Spleen (tissue), 11 donors: ENCODE data around the gene MPP2. TPM values are rescaled to one million over a fixed set of nuclear protein-coding genes. Genes with fewer than 3 reads are reported as not detected.

Experiments
- DNase-seq: peaks from one replicate; pipeline ENCODE4 v3.0.0-alpha.2; 2020
- H3K27ac ChIP-seq, 8 donors: fragments of 200-600 bp; sonication (generic) in 7 of 8; 1 replicate in 4 of 8; 2 replicates in 4 of 8; pipeline versions ENCODE4 v1.5.0 to v1.8.0; 2016 to 2021; ENCODE audit warnings: inconsistent platforms in 4 of 8, mild to moderate bottlenecking in 4 of 8, moderate library complexity in 1 of 8
- H3K27me3 ChIP-seq, 7 donors: fragments of 200-600 bp; sonication (generic) in 6 of 7; replicated peaks in 1 of 7; 1 replicate in 4 of 7; 2 replicates in 3 of 7; pipeline versions ENCODE4 v1.5.0 to v1.8.0; 2016 to 2021; ENCODE audit warnings: inconsistent platforms in 3 of 7, mild to moderate bottlenecking in 1 of 7
- H3K36me3 ChIP-seq, 6 donors: fragments of 200-600 bp; sonication (generic) in 5 of 6; 1 replicate in 4 of 6; 2 replicates in 2 of 6; pipeline versions ENCODE4 v1.5.0 to v1.8.0; 2016 to 2021; ENCODE audit warnings: inconsistent platforms in 2 of 6
- H3K4me1 ChIP-seq, 6 donors: fragments of 200-600 bp; sonication (generic) in 5 of 6; 1 replicate in 3 of 6; 2 replicates in 3 of 6; pipeline versions ENCODE4 v1.5.0 to v1.8.0; 2016 to 2021; ENCODE audit warnings: inconsistent platforms in 3 of 6
- H3K4me3 ChIP-seq, 8 donors: fragments of 200-600 bp; sonication (generic) in 7 of 8; 1 replicate in 4 of 8; 2 replicates in 4 of 8; pipeline versions ENCODE4 v1.5.0 to v1.8.0; 2016 to 2021; ENCODE audit warnings: inconsistent platforms in 4 of 8, mild to moderate bottlenecking in 4 of 8, moderate library complexity in 2 of 8
- H3K9me3 ChIP-seq, 8 donors: fragments of 200-600 bp; sonication (generic) in 7 of 8; 1 replicate in 4 of 8; 2 replicates in 4 of 8; pipeline versions ENCODE4 v1.5.0 to v1.8.0; 2016 to 2021; ENCODE audit warnings: inconsistent platforms in 4 of 8
- POLR2A ChIP-seq, 3 donors: fragments of 450-650 bp; IDR thresholded peaks; one replicate each; pipeline ENCODE4 v1.5.1; 2017; ENCODE audit warnings: antibody characterized with exemption in 3 of 3, mild to moderate bottlenecking in 1 of 3
- POLR2AphosphoS5 ChIP-seq, 3 donors: sonication (generic); formaldehyde crosslinking; IDR thresholded peaks; one replicate each; pipeline ENCODE4 v1.5.1; 2017; ENCODE audit warnings: antibody characterized with exemption in 3 of 3
- WGBS, 5 donors: extraction: QIAGEN DNeasy Blood & Tissue Kit in 3 of 5; methylation state at CpG; one replicate each; pipeline versions ENCODE4 v1.1.5 to v1.1.7; 2013 to 2018; 5-methylcytosine and 5-hydroxymethylcytosine counted together
- intact Hi-C: fragments of 100-400 bp; cut with DNase I; formaldehyde crosslinking; loops from one replicate; pipeline ENCODE4 v1.15.0; 2023; ENCODE audit warnings: low total_unique reads
- polyA plus RNA-seq, 3 donors: library from polyadenylated mRNA; stranded (reverse); fragments of 200-250 nt; gene quantifications; one replicate each; pipeline ENCODE4 v1.2.1, GENCODE V29; 2013
- total RNA-seq, 7 donors: library from RNA; depleted of rRNA in 3 of 7; stranded (reverse); fragments of >200 nt in 3 of 7; fragmentation: NEBNext Ultra II Directional in 4 of 7; extraction: Animal tissue kit (Norgen Biotek cat#: 25700) in 4 of 7; gene quantifications; one replicate each; pipeline versions ENCODE4 v1.1.0 to v1.2.1, GENCODE V29; 2016 to 2021
- TF ChIP-seq, protein P1 (sequence below), 11 experiments: fragments of 200-600 bp in 7 of 11; fragments of 450-650 bp in 4 of 11; sonication (generic) in 4 of 11; IDR thresholded peaks in 8 of 11; conservative IDR thresholded peaks in 3 of 11; 1 replicate in 7 of 11; 2 replicates in 4 of 11; pipeline versions ENCODE4 v1.4.0 to v1.8.0; 2016 to 2021; ENCODE audit warnings: antibody characterized with exemption in 11 of 11, inconsistent platforms in 4 of 11, mild to moderate bottlenecking in 1 of 11
- donor health status: healthy with polysubstance abuse.
- donor health status: DM: no; HTN: no; CAD: no; lungs with moderate emphysema.
- donor health status: DM: no; HTN: no; CAD: no.
- donor health status: Bipolar disorder and iron deficiency.
- donor health status: healthy.
- donor health status: DM: no; HTN: no; CAD: no.
- donor health status: DM: yes; HTN: yes; CAD: no.

Gene MPP2
- total and polyA plus RNA-seq, 10 donors: 0.13 to 2.4 (median 0.92) TPM

DNA sequence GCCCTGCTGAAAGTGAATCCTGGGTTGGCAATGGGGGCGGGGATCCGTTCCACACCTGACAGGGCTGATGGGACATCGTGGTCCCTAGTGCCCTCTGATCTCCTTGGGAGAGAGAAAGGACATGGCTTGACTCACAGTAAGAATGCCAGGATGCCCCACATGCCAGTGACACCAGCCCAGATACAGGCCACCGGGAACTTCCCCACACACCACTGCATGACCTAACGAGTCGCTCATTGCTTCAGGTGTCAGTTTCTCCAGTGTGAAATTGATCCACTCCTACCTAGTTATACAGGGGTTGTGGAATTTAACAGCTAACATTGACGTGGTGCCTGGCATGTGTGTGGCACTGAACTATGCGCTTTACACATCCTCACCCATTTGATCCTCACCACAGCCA is 52.8 kb downstream of the MPP2 start:
- peaks cover 0 to 44% (median 10%) of the 10 kb centered on the region in 6 donors for H3K4me1 ChIP-seq
- no peak overlapping the region for H3K4me3 ChIP-seq
- no peak for DNase-seq
- TF ChIP-seq, protein P1, sequence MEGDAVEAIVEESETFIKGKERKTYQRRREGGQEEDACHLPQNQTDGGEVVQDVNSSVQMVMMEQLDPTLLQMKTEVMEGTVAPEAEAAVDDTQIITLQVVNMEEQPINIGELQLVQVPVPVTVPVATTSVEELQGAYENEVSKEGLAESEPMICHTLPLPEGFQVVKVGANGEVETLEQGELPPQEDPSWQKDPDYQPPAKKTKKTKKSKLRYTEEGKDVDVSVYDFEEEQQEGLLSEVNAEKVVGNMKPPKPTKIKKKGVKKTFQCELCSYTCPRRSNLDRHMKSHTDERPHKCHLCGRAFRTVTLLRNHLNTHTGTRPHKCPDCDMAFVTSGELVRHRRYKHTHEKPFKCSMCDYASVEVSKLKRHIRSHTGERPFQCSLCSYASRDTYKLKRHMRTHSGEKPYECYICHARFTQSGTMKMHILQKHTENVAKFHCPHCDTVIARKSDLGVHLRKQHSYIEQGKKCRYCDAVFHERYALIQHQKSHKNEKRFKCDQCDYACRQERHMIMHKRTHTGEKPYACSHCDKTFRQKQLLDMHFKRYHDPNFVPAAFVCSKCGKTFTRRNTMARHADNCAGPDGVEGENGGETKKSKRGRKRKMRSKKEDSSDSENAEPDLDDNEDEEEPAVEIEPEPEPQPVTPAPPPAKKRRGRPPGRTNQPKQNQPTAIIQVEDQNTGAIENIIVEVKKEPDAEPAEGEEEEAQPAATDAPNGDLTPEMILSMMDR (IDR thresholded peaks at IDR 0.05 in 8 of 11, conservative IDR thresholded peaks at IDR 0.05 in 3 of 11): no peak
- no peak for TF ChIP-seq POLR2AphosphoS5 (IDR thresholded peaks at IDR 0.05)
- no peak for TF ChIP-seq POLR2A (IDR thresholded peaks at IDR 0.05)
- 81 to 88% (median 86%) methylated on average over 6 to 8 of the region's 8 CpGs for WGBS, 5 donors
- H3K27ac ChIP-seq: no peak overlapping the region
- H3K36me3 ChIP-seq: no peaks in the 10 kb centered on the region
- H3K27me3 ChIP-seq: peaks cover 0 to 43% (median 0%) of the 10 kb centered on the region in 7 donors
- peaks cover 0 to 3% (median 0%) of the 10 kb centered on the region in 8 donors for H3K9me3 ChIP-seq
- intact Hi-C loops: no loop called here

GRCh38 chr17:43853546-43853945 is 53.8 kb downstream of the MPP2 start:
- no peak overlapping the region for H3K27ac ChIP-seq
- peaks cover 0 to 49% (median 0%) of the 10 kb centered on the region in 7 donors for H3K27me3 ChIP-seq
- 48 to 78% (median 59%) methylated on average over 7 of the region's 7 CpGs for WGBS, 5 donors
- H3K4me1 ChIP-seq: peaks cover 0 to 34% (median 5%) of the 10 kb centered on the region in 6 donors
- H3K9me3 ChIP-seq: peaks cover 0 to 3% (median 0%) of the 10 kb centered on the region in 8 donors
- no peak for DNase-seq
- H3K36me3 ChIP-seq: no peaks in the 10 kb centered on the region
- intact Hi-C loops: no loop called here
- TF ChIP-seq POLR2A (IDR thresholded peaks at IDR 0.05): no peak
- TF ChIP-seq, protein P1 (IDR thresholded peaks at IDR 0.05 in 8 of 11, conservative IDR thresholded peaks at IDR 0.05 in 3 of 11): no peak
- TF ChIP-seq POLR2AphosphoS5 (IDR thresholded peaks at IDR 0.05): no peak
- no peak overlapping the region for H3K4me3 ChIP-seq

GRCh38 chr17:43852571-43852970 is 54.8 kb downstream of the MPP2 start:
- H3K27me3 ChIP-seq: peaks cover 0 to 44% (median 0%) of the 10 kb centered on the region in 7 donors
- intact Hi-C loops: no loop called here
- H3K4me3 ChIP-seq: no peak overlapping the region
- WGBS, 5 donors: 78 to 94% (median 88%) methylated on average over 8 of the region's 8 CpGs
- TF ChIP-seq, protein P1 (IDR thresholded peaks at IDR 0.05 in 8 of 11, conservative IDR thresholded peaks at IDR 0.05 in 3 of 11): no peak
- TF ChIP-seq POLR2A (IDR thresholded peaks at IDR 0.05) (no peak), POLR2AphosphoS5 (IDR thresholded peaks at IDR 0.05) (no peak)
- H3K9me3 ChIP-seq: peaks cover 0 to 3% (median 0%) of the 10 kb centered on the region in 8 donors
- no peak for DNase-seq
- H3K36me3 ChIP-seq: no peaks in the 10 kb centered on the region
- no peak overlapping the region for H3K27ac ChIP-seq
- H3K4me1 ChIP-seq: peaks cover 0 to 25% (median 2%) of the 10 kb centered on the region in 6 donors

GRCh38 chr17:43849116-43849515 is 58.2 kb downstream of the MPP2 start:
- DNase-seq: no peak
- Histone ChIP-seq H3K4me3 (no peak overlapping the region), H3K36me3 (no peaks in the 10 kb centered on the region), H3K27me3 (peaks cover 0 to 40% (median 0%) of the 10 kb centered on the region in 7 donors), H3K27ac (no peak overlapping the region), H3K9me3 (no peaks in the 10 kb centered on the region), H3K4me1 (peaks cover 0 to 34% (median 11%) of the 10 kb centered on the region in 6 donors)
- intact Hi-C loops: loop anchor here (10.0 kb wide), 1 partner anchor 154 kb away; no protein-coding TSS in a partner anchor
- WGBS, 5 donors: 79 to 100% (median 92%) methylated on average over 5 to 8 of the region's 8 CpGs
- TF ChIP-seq POLR2AphosphoS5 (IDR thresholded peaks at IDR 0.05) (no peak), POLR2A (IDR thresholded peaks at IDR 0.05) (no peak)
- TF ChIP-seq, protein P1 (IDR thresholded peaks at IDR 0.05 in 8 of 11, conservative IDR thresholded peaks at IDR 0.05 in 3 of 11): no peak
